Stimulated activated naive CD4-positive, alpha-beta T cell (primary cell): ENCODE data around the gene NEMP2.

Experiments
- DNase-seq, 6 experiments: peaks; one replicate each; lab custom pipeline; 2025; lab: John Stamatoyannopoulos, UW

Gene NEMP2

DNA sequence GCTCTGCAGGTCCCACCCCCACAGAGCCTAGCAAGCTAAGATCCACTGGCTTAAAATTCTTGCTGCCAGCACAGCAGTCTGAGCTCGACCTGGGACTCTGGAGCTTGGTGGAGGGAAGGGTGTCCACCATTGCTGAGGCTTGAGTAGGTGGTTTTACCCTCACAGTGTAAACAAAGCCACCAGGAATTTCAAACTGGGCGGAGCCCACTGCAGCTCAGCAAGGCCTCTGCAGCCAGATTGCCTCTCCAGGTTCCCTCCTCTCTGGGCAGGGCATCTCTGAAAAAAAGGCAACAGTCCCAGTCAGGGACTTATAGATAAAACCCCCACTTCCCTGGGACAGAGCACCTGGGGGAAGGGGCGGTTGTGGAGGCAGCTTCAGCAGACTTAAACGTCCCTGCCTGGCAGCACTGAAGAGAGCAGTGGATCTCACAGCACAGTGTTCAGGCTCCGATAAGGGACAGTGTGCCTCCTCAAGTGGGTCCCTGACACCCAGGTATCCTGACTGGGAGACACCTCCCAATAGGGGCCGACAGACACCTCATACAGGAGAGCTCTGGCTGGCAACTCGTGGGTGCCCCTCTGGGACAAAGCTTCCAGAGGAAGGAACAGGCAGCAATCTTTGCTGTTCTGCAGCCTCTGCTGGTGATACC lies 20.0 kb upstream of the NEMP2 start:
- DNase-seq, result no peak

- DNase-seq, result no peak
Observed at GRCh38 chr2:190553254-190553653, 18.7 kb upstream of the NEMP2 start.

DNA sequence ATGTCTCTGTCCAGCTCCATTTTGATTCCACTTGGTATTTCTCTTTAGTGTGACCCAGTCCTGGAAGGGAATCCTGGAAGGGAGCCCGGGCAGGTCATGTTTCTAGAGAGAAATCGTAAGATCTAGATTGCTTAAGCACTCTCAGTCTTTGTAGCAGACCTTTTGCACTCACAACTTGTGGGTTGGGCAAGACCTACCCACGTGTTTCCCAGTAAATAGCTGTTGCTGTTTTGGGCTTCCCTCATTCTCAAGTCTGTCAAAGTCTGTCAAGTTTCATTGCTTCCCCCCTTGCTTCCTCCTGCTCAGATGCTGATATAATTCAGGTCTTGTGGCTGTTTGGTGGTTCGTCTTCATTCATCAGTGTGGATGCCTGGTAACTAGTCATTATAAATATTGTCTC lies 17.4 kb upstream of the NEMP2 start:
- peak in 1 of 6 experiments; percentile 19 for DNase-seq

DNA sequence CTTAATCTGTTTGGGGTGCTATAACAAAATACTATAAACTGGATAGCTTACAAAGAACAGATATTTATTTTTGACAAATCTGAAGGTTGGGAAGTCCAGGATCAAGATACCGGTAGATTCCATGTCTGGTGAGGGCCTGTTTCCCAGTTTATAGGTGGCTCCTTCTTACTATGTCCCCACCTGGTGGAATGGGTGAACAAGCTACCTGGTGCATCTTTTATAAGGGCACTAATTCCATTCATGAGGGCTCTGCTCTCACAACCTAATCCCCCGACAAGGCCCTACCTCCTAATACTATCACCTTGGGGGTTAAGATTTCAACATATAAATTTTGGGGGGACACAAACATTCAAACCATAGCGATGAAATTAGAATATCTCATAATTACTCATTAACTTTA lies 15.6 kb upstream of the NEMP2 start:
- DNase-seq, result no peak

DNA sequence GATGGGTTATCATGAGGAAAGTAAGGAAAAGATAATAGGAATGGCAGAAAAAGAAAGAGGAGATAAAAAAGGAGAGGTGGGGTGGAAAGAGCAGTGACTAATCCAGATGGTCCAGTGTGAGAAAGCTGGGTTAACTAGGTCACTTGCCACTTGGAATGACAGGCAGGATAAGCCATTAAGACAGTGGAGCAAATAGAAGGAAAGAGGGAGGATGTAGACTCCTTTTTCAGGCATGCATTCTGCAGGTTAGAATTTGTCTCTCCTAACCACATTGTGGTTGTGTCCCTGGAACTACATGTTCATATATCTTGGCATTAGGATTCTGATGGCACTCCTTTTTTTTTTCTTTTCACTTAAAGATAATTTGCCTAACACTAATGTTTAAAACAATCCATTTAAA lies 13.4 kb upstream of the NEMP2 start:
- DNase-seq, result no peak

- no peak for DNase-seq
Observed at GRCh38 chr2:190546734-190547133, 12.2 kb upstream of the NEMP2 start.

DNA sequence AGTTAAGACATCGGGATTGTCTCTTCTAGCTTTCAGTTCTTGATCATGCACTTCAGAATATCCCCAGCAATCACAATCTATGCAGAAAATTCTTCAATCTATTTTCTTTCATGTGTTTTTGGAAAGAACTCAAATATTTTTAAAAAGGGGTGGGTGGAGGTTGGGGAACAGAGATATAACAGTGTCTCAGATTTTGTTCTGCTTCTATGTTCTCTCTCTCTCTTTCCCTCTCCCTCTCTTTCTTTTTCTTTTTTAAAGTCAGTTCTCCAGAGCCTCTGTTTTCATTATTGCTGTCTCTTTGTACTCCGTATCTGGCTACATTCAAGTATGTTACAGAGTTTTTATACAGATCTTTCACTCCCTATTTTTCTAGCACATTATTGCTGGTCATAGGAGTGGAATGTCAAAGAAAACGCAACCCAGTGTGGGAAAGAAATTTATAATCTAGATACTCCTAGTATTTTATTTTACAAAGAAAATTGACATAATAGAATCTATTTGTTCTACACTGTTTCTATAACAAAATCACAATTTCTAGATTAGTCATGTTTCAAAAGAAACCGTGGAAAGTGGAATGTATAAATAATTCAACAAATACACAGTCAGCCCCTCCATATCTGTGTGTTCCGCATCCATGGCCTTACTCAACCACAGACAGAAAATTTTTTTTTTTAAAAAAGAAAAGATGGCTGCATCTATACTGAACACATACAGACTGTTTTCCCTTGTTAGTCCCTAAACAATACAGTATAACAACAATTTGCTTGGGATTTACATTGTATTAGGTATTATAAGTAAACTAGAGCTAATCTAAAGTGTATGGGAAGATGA lies 11.2 kb upstream of the NEMP2 start:
- DNase-seq, result no peak

- no peak for DNase-seq
Observed at GRCh38 chr2:190545093-190545492, 10.6 kb upstream of the NEMP2 start.

- DNase-seq, result peak in 1 of 6 experiments; percentile 8
Observed at GRCh38 chr2:190540048-190540447, 5.5 kb upstream of the NEMP2 start.

DNA sequence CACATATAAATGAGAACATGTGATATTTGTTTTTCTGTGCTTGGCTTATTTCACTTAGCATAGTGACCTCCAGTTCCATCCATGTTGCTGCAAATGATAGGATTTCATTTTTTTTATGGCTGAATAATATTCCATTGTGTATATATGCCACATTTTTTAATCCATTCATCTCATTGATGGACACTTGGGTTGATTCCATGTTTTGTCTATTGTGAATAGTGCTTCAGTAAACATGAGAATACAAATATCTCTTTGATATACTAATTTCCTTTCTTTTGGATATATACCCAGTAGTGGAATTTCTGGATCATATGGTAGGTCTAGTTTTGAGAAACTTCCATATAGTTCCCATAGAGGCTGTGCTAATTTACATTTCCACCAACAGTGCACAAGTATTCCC lies 3.7 kb upstream of the NEMP2 start:
- no peak for DNase-seq

- peak in 3 of 6 experiments; percentile 11 to 34 (median 29) for DNase-seq
Observed at GRCh38 chr2:190537765-190538164, 3.2 kb upstream of the NEMP2 start.

DNA sequence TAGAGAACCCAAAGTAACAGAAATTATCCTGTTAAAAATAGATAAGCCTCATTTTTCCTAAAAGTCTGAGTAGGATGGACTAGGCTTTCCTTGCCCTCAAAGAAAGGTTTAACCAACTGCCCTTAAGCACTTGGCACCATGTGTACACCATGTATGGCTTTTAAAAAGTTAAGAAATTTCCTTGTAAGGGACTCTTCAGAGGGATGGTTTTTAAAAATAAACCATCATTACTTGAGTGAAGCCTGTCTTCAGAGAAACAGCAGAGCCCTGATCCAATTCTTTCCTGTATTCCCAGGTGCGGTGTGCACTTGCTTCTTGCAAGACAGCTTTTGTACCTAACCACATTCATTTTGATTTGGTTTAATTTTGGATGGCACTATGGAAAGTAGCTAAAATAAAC lies 1.1 kb upstream of the NEMP2 start:
- no peak for DNase-seq

DNA sequence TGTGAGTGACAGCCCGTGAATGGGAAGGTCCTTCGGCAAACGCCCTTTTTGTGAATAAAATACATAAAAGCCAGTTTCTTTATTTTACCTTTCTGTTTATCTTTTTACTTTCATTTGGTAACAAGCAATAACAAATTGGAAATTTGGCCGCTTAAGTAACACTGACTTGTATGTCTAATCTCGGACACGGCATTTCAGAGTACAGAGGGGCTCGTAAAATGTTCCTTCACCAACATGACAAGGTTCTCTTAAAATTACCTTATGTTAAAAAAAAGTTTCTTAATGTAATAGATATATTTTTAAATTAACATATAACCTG lies 558 bp upstream of the NEMP2 start:
- peak in 1 of 6 experiments; percentile 50 for DNase-seq

- peak; percentile 28 to 78 (median 45) for DNase-seq
Observed at GRCh38 chr2:190533968-190534309, 583 bp downstream of the NEMP2 start.

- DNase-seq, result peak in 1 of 6 experiments; percentile 44
Observed at GRCh38 chr2:190533175-190533967, 1.2 kb downstream of the NEMP2 start.

GRCh38 chr2:190532581-190532980 lies 1.9 kb downstream of the NEMP2 start:
- peak in 1 of 6 experiments; percentile 17 for DNase-seq

DNA sequence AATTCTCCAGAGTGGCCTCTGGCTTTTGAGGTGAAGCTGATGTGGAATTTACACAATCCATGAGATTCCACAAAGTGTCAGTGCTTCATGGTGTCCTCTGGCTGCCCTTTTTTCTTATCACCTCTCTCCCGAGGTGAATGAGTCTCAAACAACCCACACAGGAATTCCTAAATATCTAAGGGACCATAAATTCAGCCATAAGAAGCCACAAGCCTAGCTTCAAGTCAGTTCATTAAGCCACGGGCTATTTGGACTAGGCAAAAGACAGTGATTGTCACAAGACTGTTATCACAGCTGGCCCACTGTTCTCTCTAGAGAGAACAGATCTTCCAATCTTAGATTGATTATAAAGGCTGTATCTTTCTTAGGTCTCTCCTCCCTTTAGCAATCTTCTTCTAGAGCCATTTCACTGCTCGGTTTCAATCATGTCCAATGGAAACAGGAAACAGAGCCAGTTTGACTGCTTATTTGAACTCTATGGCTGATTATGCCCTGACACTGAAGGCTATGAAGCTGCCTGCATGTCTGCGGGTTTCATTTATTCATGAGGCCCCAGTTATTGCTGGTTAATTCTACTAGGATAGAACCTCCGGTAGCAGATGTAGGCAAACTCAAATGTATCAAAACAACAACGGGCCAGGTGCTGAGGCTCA lies 4.1 kb downstream of the NEMP2 start:
- no peak for DNase-seq

- DNase-seq, result no peak
Observed at GRCh38 chr2:190529486-190530247, 4.9 kb downstream of the NEMP2 start.

GRCh38 chr2:190528521-190529001 lies 6.0 kb downstream of the NEMP2 start:
- DNase-seq, result no peak

DNA sequence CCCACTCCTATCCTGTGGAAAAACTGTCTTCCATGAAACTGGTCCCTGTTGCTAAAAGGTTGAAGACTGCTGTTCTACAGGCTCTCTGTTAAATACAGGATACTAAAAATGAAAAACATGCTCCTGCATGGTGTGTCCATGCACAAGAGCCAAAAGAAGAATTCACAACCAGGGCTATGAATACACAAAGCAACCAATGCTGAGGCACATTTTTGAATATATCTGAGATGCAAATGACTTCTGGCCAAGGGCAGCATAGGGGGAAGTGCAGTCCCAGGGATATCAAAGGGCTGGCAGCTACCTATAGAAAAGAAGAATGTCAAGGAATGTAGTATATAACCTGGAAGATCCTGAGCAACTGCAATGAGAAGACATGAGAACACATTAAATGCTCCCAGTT lies 6.6 kb downstream of the NEMP2 start:
- DNase-seq, result no peak

- no peak for DNase-seq
Observed at GRCh38 chr2:190527214-190527613, 7.3 kb downstream of the NEMP2 start.
